Suprapubic skin (tissue), 4 donors: ENCODE results near the gene RAET1G. TPM values are rescaled to one million over a fixed set of nuclear protein-coding genes. Genes with fewer than 3 reads are reported as not detected.
"Not testable (repeated sequence)": the region's sequence is repeated elsewhere in the genome, so short reads cannot be mapped to it uniquely, and the experiment has no call there.

Experiments
- DNase-seq, 2 donors: peaks; one replicate each; pipeline ENCODE4 v3.0.0-alpha.2; 2019; ENCODE audit warnings: low spot score in 2 of 2
- H3K27ac ChIP-seq: fragments of 200-600 bp; sonication (generic); one replicate; pipeline ENCODE4 v1.5.1; 2019
- H3K27me3 ChIP-seq: fragments of 200-600 bp; sonication (generic); one replicate; pipeline ENCODE4 v1.5.1; 2019
- H3K36me3 ChIP-seq: fragments of 200-600 bp; sonication (generic); one replicate; pipeline ENCODE4 v1.5.1; 2019
- H3K4me1 ChIP-seq: fragments of 200-600 bp; sonication (generic); one replicate; pipeline ENCODE4 v1.5.1; 2019
- H3K4me3 ChIP-seq: fragments of 200-600 bp; sonication (generic); one replicate; pipeline ENCODE4 v1.5.1; 2019; ENCODE audit warnings: mild to moderate bottlenecking
- H3K9me3 ChIP-seq: fragments of 200-600 bp; sonication (generic); one replicate; pipeline ENCODE4 v1.5.1; 2019
- EP300 ChIP-seq: sonication (generic); formaldehyde crosslinking; IDR thresholded peaks from one replicate; pipeline ENCODE4 v1.6.1; 2017; ENCODE audit warnings: antibody characterized with exemption
- POLR2A ChIP-seq, 2 donors: fragments of 450-650 bp; IDR thresholded peaks; one replicate each; pipeline ENCODE4 v1.6.1; 2017; ENCODE audit warnings: antibody characterized with exemption in 2 of 2, mild to moderate bottlenecking in 2 of 2, moderate library complexity in 2 of 2
- POLR2AphosphoS5 ChIP-seq, 3 donors: sonication (generic); formaldehyde crosslinking; IDR thresholded peaks; one replicate each; pipeline ENCODE4 v1.6.1; 2017; ENCODE audit warnings: antibody characterized with exemption in 3 of 3
- WGBS: methylation state at CpG from one replicate; pipeline ENCODE4 v1.1.5; 2018; 5-methylcytosine and 5-hydroxymethylcytosine counted together
- total RNA-seq, 4 donors: library from RNA; depleted of rRNA; stranded (reverse); fragments of >200 nt; gene quantifications; one replicate each; pipeline ENCODE4 v1.1.0, GENCODE V29; 2016
- TF ChIP-seq, protein P1 (sequence below), 2 donors: fragments of 200-600 bp in 1 of 2; fragments of 450-650 bp in 1 of 2; sonication (generic) in 1 of 2; IDR thresholded peaks; one replicate each; pipeline ENCODE4 v1.5.1; 2016 to 2019; ENCODE audit warnings: antibody characterized with exemption in 2 of 2, mild to moderate bottlenecking in 1 of 2, moderate library complexity in 1 of 2

The RAET1G gene
- total RNA-seq, 4 donors from 2014 or later = 1.9 to 5.8 (median 4.5) TPM

DNA sequence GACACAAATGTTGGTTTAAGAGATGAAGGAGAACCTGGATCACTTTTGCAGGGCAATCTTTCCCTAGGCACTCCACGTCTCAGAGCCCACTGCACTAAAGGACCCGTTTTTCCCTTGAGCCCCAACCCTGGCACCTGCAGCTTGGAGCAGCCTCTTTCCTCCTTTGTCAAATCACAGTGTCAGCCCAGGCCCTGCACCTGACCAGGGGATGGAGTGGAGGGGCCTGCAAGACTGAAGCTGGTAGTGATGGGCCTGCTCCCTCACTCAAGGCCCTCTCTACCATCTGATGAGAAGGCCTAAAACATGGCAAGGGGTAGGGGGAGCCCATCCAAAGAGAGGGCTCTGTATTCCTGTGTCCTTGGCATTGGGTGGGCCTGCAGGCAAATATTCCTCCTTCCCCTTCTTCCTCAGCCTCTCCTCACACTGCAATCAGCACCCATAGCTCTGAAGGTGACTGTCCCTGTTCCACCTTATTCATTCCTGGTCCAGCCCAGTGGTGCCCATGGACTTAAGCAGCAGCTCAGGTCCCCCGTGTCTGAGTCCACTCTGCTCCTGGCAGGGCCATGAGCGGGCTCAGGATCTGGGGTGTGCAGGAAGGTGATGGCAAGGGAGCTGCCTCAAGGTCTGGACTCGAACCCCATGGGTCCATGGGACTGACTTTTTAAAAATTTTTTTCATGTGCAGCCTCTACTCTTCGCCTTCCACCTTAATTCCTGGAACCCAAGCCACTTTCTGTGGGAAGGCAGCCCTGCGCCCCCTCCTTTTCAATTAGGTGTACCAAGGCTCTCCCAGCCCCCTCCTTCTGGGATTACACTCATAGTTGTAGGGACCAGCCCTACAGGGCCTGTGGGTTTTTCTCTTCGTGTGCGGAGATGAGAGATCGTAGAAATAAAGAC is 6.7 kb downstream of the RAET1G start:
- no peak for TF ChIP-seq POLR2AphosphoS5 (IDR thresholded peaks at IDR 0.05)
- no peak for TF ChIP-seq POLR2A (IDR thresholded peaks at IDR 0.05)
- TF ChIP-seq, protein P1, sequence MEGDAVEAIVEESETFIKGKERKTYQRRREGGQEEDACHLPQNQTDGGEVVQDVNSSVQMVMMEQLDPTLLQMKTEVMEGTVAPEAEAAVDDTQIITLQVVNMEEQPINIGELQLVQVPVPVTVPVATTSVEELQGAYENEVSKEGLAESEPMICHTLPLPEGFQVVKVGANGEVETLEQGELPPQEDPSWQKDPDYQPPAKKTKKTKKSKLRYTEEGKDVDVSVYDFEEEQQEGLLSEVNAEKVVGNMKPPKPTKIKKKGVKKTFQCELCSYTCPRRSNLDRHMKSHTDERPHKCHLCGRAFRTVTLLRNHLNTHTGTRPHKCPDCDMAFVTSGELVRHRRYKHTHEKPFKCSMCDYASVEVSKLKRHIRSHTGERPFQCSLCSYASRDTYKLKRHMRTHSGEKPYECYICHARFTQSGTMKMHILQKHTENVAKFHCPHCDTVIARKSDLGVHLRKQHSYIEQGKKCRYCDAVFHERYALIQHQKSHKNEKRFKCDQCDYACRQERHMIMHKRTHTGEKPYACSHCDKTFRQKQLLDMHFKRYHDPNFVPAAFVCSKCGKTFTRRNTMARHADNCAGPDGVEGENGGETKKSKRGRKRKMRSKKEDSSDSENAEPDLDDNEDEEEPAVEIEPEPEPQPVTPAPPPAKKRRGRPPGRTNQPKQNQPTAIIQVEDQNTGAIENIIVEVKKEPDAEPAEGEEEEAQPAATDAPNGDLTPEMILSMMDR (IDR thresholded peaks at IDR 0.05) = no peak
- TF ChIP-seq EP300 = no peak
- Histone ChIP-seq H3K4me3 (no peak overlapping the region), H3K27me3 (no peaks in the 10 kb centered on the region), H3K4me1 (no peaks in the 10 kb centered on the region), H3K27ac (no peak overlapping the region), H3K9me3 (no peaks in the 10 kb centered on the region), H3K36me3 (no peaks in the 10 kb centered on the region)
- peak; percentile 35 to 60 for DNase-seq
- WGBS = 89% methylated on average over 10 of the region's 10 CpGs

DNA sequence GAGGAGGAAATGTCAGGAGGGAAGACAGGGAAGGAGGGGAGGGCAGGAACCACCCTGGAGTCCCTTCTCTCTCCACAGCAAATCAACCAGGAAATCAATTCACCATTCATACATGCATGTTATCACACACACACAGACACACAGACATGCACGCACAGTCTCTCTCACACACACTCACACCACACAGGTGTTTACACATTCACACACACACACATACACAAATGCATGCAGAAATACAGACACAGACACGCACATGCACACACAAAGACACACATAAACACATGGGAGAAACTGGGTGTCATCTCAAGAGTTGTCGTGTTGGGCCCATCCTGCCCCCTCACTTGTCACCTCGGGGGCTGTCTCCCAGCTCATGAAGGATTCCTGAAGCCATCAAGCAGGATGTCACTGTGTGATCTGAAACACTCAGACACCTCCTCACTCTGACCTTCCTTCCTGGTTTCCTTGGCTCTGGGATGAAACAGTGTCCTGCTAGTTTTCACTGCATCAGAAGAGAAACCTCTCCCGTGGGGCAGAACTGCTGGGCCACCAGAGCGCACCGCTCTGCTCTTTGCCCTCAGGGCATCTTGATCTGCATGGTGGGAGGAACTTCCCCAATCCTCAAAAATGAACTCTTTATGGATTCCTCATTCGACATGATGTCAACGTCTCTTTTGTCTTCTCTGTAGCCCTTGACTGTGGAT is 9.2 kb downstream of the RAET1G start:
- no peaks in the 10 kb centered on the region for H3K36me3 ChIP-seq
- TF ChIP-seq, protein P1 (IDR thresholded peaks at IDR 0.05) = no peak
- no peak for TF ChIP-seq POLR2A (IDR thresholded peaks at IDR 0.05)
- no peak for TF ChIP-seq POLR2AphosphoS5 (IDR thresholded peaks at IDR 0.05)
- no peak for TF ChIP-seq EP300
- DNase-seq = no peak
- H3K4me1 ChIP-seq = no peaks in the 10 kb centered on the region
- 82% methylated on average over 9 of the region's 9 CpGs for WGBS
- no peak overlapping the region for H3K27ac ChIP-seq
- no peaks in the 10 kb centered on the region for H3K9me3 ChIP-seq
- H3K27me3 ChIP-seq = no peaks in the 10 kb centered on the region
- H3K4me3 ChIP-seq = no peak overlapping the region

DNA sequence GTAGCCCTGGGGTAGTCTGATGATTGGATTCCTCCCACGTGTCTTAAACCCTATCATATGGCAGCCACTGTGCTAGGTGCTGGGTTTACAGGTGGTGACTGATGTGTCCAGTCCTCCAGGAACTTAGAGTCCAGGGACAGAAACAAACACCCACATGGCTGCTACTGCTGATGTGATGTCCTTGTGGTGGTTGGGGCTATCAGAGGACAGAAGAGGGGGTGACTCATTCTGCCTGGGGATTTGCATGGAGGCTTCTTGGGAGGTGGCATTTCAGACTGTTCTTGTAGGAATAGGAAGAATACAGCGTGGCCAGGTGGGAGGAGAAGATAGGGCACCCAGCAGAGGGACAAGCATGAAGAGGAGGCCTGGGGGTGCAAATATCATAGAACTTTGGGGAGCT is 9.8 kb downstream of the RAET1G start:
- Histone ChIP-seq H3K9me3 (no peaks in the 10 kb centered on the region), H3K27ac (no peak overlapping the region), H3K27me3 (no peaks in the 10 kb centered on the region), H3K36me3 (no peaks in the 10 kb centered on the region), H3K4me3 (no peak overlapping the region), H3K4me1 (no peaks in the 10 kb centered on the region)
- TF ChIP-seq EP300 (no peak), POLR2AphosphoS5 (IDR thresholded peaks at IDR 0.05) (no peak), POLR2A (IDR thresholded peaks at IDR 0.05) (no peak)
- TF ChIP-seq, protein P1 (IDR thresholded peaks at IDR 0.05) = no peak
- 79% methylated on average over 2 of the region's 2 CpGs for WGBS
- peak in 1 of 2 donors; percentile 25 for DNase-seq

DNA sequence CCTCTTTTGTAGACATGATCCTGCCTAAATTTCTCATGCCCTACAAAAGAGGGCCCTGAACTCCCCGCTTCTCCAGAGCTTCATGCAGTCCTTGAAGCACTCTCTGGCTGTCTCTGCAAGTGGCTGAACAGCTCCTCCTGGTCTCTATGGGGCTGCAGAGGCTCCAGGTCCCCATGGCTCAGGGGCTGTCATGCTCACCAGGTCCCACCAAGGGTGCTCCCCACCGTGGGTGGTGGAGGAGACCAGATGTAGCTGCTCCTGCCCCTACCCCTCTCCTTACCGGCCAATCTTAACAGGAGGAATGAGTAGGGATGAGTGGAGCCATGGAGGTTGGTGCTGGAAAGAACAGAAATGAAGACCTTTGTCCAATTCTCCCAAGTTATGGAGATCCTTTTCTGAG is 10.2 kb downstream of the RAET1G start:
- H3K36me3 ChIP-seq, DNase-seq, H3K27me3 ChIP-seq, H3K27ac ChIP-seq, H3K4me1 ChIP-seq, H3K4me3 ChIP-seq, H3K9me3 ChIP-seq: not testable (repeated sequence)
- 70% methylated on average over 2 of the region's 3 CpGs for WGBS

DNA sequence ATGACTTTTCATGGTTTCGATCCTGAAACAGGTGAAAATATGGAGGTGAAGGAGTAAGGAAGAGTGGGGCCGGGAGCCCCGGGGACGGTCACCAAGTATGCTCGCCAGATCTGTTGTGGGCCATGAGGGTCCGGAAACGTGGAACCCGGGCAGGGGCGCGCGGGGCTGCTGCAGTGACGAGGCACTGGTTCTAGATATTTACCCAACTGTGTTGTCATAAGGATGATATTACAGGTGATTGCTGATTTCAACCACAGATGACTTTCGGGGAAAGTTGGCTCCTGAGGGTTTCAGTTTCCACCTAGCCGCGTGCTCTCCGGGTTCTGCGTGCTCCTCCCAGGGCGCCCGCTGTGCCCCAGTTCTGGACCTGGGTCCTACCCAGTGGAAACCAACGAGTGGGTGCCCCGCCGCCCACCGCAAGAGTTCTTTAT is 12.2 kb downstream of the RAET1G start:
- Histone ChIP-seq H3K4me1 (no peaks in the 10 kb centered on the region), H3K27ac (no peak overlapping the region), H3K9me3 (no peaks in the 10 kb centered on the region), H3K4me3 (no peak overlapping the region), H3K27me3 (no peaks in the 10 kb centered on the region), H3K36me3 (no peaks in the 10 kb centered on the region)
- TF ChIP-seq, protein P1 (IDR thresholded peaks at IDR 0.05) = no peak
- TF ChIP-seq POLR2A (IDR thresholded peaks at IDR 0.05) (no peak), EP300 (no peak)
- WGBS = 95% methylated on average over 23 of the region's 23 CpGs
- peak in 1 of 2 donors; percentile 50 for DNase-seq
